K562 (cell line): ENCODE measurements around the gene UBALD2. TPM values are rescaled to one million over a fixed set of nuclear protein-coding genes. Genes with fewer than 3 reads are reported as not detected.
"Not testable (repeated sequence)": the region's sequence is repeated elsewhere in the genome, so short reads cannot be mapped to it uniquely, and the experiment has no call there.

Experiments used
- ATF7 ChIP-seq: fragments of 450-650 bp; IDR thresholded peaks from 2 replicates; pipeline ENCODE4 v1.7.1; 2014; ENCODE audit warnings: mild to moderate bottlenecking, moderate library complexity
- BHLHE40 ChIP-seq: IDR thresholded peaks from 2 replicates; pipeline ENCODE4 v1.6.1; 2011; ENCODE audit warnings: low read length, improper control_type of control experiment
- CBFA2T2 ChIP-seq: fragments of 450-650 bp; conservative IDR thresholded peaks from 2 replicates; pipeline ENCODE4 v1.6.1; 2017; ENCODE audit warnings: mild to moderate bottlenecking
- DPF2 ChIP-seq: fragments of 450-650 bp; IDR thresholded peaks from 2 replicates; pipeline ENCODE4 v1.6.1; 2016
- EGR1 ChIP-seq: fragments of 450-650 bp; conservative IDR thresholded peaks from 2 replicates; pipeline ENCODE4 v1.6.1; 2017; ENCODE audit warnings: mild to moderate bottlenecking
- EP300 ChIP-seq: IDR thresholded peaks from 2 replicates; pipeline ENCODE4 v1.6.1; 2012; ENCODE audit warnings: low read length, improper control_type of control experiment
- FOSL1 ChIP-seq: fragments of 200-800 bp; sonication (Bioruptor generic); conservative IDR thresholded peaks from 2 replicates; pipeline ENCODE4 v1.6.1; 2016; ENCODE audit warnings: missing genetic modification characterization, missing compliant biosample characterization
- HDAC1 ChIP-seq, 2 experiments: fragments of 450-650 bp; IDR thresholded peaks; 2 replicates each; pipeline ENCODE4 v1.6.1; 2016 to 2017; ENCODE audit warnings: inconsistent platforms in 1 of 2, mild to moderate bottlenecking in 1 of 2, moderate library complexity in 1 of 2
- HDAC2 ChIP-seq: fragments of 450-650 bp; IDR thresholded peaks from 2 replicates; pipeline ENCODE4 v1.6.1; 2016; ENCODE audit warnings: mild to moderate bottlenecking
- KDM1A ChIP-seq, 2 experiments: fragments of 450-650 bp; IDR thresholded peaks; 2 replicates each; pipeline ENCODE4 v1.6.1; 2016; ENCODE audit warnings: mild to moderate bottlenecking in 2 of 2
- KLF16 ChIP-seq: IDR thresholded peaks from 2 replicates; pipeline ENCODE4 v1.6.1; 2016; ENCODE audit warnings: antibody characterized with exemption
- NCOR1 ChIP-seq: fragments of 450-650 bp; IDR thresholded peaks from 2 replicates; pipeline ENCODE4 v1.6.1; 2016; ENCODE audit warnings: mild to moderate bottlenecking, moderate library complexity
- SMAD4 ChIP-seq: fragments of 250-450 bp; sonication (Bioruptor Pico); conservative IDR thresholded peaks from 2 replicates; pipeline ENCODE4 v1.8.0; 2021; ENCODE audit warnings: inconsistent platforms, mild to moderate bottlenecking, moderate library complexity
- STAT5A ChIP-seq: IDR thresholded peaks from 2 replicates; pipeline ENCODE4 v1.6.1; 2012; ENCODE audit warnings: low read length, inconsistent platforms, borderline replicate concordance
- TAL1 ChIP-seq: fragments of 450-650 bp; IDR thresholded peaks from 2 replicates; pipeline ENCODE4 v1.6.1; 2016; ENCODE audit warnings: mild to moderate bottlenecking
- TBL1XR1 ChIP-seq, 2 experiments: IDR thresholded peaks; 2 replicates each; pipeline ENCODE4 v1.6.1; 2012; ENCODE audit warnings: improper control_type of control experiment in 2 of 2, low read length in 2 of 2, mild to moderate bottlenecking in 1 of 2
- TCF3 ChIP-seq: sonication (generic); formaldehyde crosslinking; IDR thresholded peaks from 2 replicates; pipeline ENCODE4 v1.4.0; 2020; ENCODE audit warnings: mild to moderate bottlenecking, missing genetic modification reagents
- TEAD4 ChIP-seq, 2 experiments: sonication (generic) in 1 of 2; formaldehyde crosslinking in 1 of 2; IDR thresholded peaks; 2 replicates each; pipeline versions ENCODE4 v1.6.1 to v1.8.0; 2012 to 2022; ENCODE audit warnings: borderline replicate concordance in 1 of 2, inconsistent platforms in 1 of 2, low read length in 1 of 2, mild to moderate bottlenecking in 1 of 2, missing genetic modification reagents in 1 of 2
- ZBTB33 ChIP-seq: sonication (generic); formaldehyde crosslinking; IDR thresholded peaks from 2 replicates; pipeline ENCODE4 v1.8.1; 2023; ENCODE audit warnings: mild to moderate bottlenecking, missing genetic modification reagents
- polyA plus RNA-seq, 8 experiments: library from polyadenylated mRNA; depleted of rRNA in 4 of 8; stranded (reverse) in 5 of 8; unstranded in 3 of 8; fragments of >200 nt; fragmentation: Nextera tagmentation in 2 of 8; fragmentation: Illumina TruSeq in 1 of 8; extraction: Ambion mirVana in 2 of 8; extraction: Trizol in 1 of 8; gene quantifications; 2 replicates each; pipeline versions ENCODE4 v1.2.1 to v1.2.3, GENCODE V29; 2011 to 2014; ENCODE audit warnings: inconsistent platforms in 1 of 8, missing spikeins in 1 of 8
- total RNA-seq, 7 experiments: library from RNA; depleted of rRNA in 6 of 7; stranded (reverse); fragments of >200 nt in 6 of 7; fragmentation: Illumina TruSeq in 2 of 7; extraction: Trizol in 2 of 7; gene quantifications; 2 replicates each; pipeline versions ENCODE4 v1.2.1 to v1.2.3, GENCODE V29; 2011 to 2021; ENCODE audit warnings: low replicate concordance in 1 of 7
- TF ChIP-seq, protein P1 (sequence below): fragments of 200-800 bp; sonication (Bioruptor generic); IDR thresholded peaks from 2 replicates; pipeline ENCODE4 v1.6.1; 2017; ENCODE audit warnings: missing genetic modification characterization, missing compliant biosample characterization

UBALD2 gene
- total and polyA plus RNA-seq, 9 of the 15 experiments (the other 6 are each of a cell fraction or from before 2014, with no cell fraction given): 2.3 to 94.1 (median 25.3) TPM

GRCh38 chr17:76256430-76257050 is 8.6 kb upstream of the UBALD2 start (continued):
- TF ChIP-seq ZBTB33 (peak; percentile 92), TAL1 (peak; percentile 60), CBFA2T2 (peak; percentile 81), KLF16 (0 out of 2 replicates have a peak, but pooled peaks have one; percentile 13), NCOR1 (peak; percentile 66), KDM1A (IDR thresholded peaks at IDR 0.05) (peak; percentile 96), DPF2 (peak; percentile 74), STAT5A (peak; percentile 22; the same call in 1 of the 2 replicates), ATF7 (0 out of 2 replicates have a peak, but pooled peaks have one; percentile 16), HDAC1 (IDR thresholded peaks at IDR 0.05) (peak in 1 of 2 experiments; percentile 75; a peak in 2 of 4 replicates), TEAD4 (IDR thresholded peaks at IDR 0.05; ENCODE audit: low read length) (peak; percentile 53), EP300 (peak; percentile 10; the same call in 1 of the 2 replicates), HDAC2 (peak; percentile 81), SMAD4 (CRISPR knock-in tag) (0 out of 2 replicates have a peak, but pooled peaks have one; percentile 39), FOSL1 (tag) (0 out of 2 replicates have a peak, but pooled peaks have one; percentile 59), EGR1 (peak; percentile 80), TCF3 (CRISPR knock-in tag) (peak; percentile 43; the same call in 1 of the 2 replicates), BHLHE40 (peak; percentile 82), TBL1XR1 (IDR thresholded peaks at IDR 0.05; ENCODE audit: low read length in 2 of 2) (0 out of 4 replicates have a peak, but pooled peaks of 1 of the 2 experiments have one; percentile 19)
- TF ChIP-seq, protein P1, sequence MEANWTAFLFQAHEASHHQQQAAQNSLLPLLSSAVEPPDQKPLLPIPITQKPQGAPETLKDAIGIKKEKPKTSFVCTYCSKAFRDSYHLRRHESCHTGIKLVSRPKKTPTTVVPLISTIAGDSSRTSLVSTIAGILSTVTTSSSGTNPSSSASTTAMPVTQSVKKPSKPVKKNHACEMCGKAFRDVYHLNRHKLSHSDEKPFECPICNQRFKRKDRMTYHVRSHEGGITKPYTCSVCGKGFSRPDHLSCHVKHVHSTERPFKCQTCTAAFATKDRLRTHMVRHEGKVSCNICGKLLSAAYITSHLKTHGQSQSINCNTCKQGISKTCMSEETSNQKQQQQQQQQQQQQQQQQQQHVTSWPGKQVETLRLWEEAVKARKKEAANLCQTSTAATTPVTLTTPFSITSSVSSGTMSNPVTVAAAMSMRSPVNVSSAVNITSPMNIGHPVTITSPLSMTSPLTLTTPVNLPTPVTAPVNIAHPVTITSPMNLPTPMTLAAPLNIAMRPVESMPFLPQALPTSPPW (CRISPR knock-in tag): peak; percentile 10; the same call in 1 of the 2 replicates
- not testable (repeated sequence) for TF ChIP-seq TEAD4 (CRISPR knock-in tag; IDR thresholded peaks at IDR 0.05; ENCODE audit: borderline replicate concordance)
